HK-2 (cell line): ENCODE measurements around the gene UST.
"Not testable (repeated sequence)": the region's sequence is repeated elsewhere in the genome, so short reads cannot be mapped to it uniquely, and the experiment has no call there.

Experiments
- DNase-seq: peaks from one replicate; pipeline ENCODE4 v3.0.0-alpha.2; 2018; ENCODE audit not compliant: unreplicated experiment

Gene UST

GRCh38 chr6:149035766-149036165 lies 288.9 kb downstream of the UST start:
- no peak for DNase-seq

- DNase-seq, result no peak
These were observed 290.3 kb downstream of the UST start for GRCh38 chr6:149037051-149037671.

GRCh38 chr6:149039025-149039424 lies 292.2 kb downstream of the UST start:
- DNase-seq, result not testable (repeated sequence)

DNA sequence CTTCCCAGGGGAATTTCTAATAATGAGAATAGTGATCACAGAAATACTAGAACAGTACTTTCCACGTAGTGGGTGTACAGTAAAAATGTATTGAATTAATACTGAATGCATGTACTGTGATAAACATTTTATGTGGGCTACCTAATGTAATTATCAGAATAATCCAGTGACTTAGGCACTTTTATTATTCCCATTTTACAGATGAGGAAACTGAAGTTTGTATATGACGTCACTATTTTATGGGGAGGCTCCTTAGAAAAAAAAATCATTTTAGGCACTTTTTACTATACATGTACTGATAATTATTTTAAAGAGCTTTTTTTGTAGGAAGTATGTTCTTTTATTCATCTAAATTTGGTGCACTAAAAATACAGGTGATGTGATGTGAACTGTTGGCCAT lies 295.1 kb downstream of the UST start:
- DNase-seq, result no peak

DNA sequence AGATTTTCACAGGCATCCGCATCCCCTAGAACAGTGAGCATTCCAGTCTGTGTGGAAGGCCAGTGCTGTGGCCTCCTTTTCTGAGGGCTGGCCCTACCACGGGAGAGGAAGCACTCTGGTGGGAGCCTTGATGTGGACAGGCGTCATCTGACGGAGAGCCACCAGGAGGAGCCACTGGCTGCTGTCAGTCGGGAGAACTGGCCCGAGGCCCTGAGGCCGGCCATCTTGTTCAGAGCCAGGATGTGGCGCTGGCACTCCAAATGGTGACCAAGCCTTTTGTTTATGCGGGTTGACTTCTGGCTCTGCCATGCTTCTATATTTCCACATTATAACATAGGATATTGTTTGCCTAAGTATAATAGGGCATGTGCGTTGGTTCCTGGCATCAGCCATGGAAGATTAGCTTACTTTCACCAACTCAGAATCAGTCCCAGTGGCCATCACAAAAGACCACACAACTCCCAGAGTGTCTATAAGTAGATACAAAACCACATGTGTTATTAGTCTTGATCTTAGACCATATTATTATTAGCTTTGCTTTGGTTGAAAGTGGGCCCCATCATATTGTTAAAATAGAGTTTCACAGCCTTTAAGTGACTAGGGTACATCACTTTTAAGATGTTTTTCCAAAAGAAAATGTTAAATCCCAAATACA lies 296.8 kb downstream of the UST start:
- peak; percentile 40 for DNase-seq

- no peak for DNase-seq
These were observed 297.7 kb downstream of the UST start for GRCh38 chr6:149044528-149044927.

- DNase-seq, result no peak
These were observed 298.6 kb downstream of the UST start for GRCh38 chr6:149045404-149045803.

GRCh38 chr6:149046164-149046821 lies 299.5 kb downstream of the UST start:
- DNase-seq, result no peak

- DNase-seq, result no peak
These were observed 300.0 kb downstream of the UST start for GRCh38 chr6:149046822-149047246.

DNA sequence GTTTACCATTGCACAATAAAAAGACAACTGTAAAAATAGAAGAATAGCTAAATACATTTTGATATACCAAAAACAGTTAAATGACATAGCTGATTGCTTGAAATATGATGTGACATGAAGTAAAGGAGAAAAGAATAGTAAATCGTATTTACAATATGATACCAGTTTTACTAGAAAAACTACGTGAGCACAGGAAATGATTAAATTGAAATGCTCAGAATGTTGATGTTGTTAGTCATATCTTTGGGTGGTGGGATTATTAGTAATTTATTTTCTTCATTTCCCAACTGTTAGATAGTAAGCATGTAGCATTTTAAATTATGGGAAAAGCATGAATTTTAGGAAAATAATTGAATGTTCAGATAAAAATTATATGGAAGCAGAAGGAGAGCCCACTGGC lies 302.4 kb downstream of the UST start:
- no peak for DNase-seq

GRCh38 chr6:149050160-149050559 lies 303.3 kb downstream of the UST start:
- DNase-seq, result no peak

DNA sequence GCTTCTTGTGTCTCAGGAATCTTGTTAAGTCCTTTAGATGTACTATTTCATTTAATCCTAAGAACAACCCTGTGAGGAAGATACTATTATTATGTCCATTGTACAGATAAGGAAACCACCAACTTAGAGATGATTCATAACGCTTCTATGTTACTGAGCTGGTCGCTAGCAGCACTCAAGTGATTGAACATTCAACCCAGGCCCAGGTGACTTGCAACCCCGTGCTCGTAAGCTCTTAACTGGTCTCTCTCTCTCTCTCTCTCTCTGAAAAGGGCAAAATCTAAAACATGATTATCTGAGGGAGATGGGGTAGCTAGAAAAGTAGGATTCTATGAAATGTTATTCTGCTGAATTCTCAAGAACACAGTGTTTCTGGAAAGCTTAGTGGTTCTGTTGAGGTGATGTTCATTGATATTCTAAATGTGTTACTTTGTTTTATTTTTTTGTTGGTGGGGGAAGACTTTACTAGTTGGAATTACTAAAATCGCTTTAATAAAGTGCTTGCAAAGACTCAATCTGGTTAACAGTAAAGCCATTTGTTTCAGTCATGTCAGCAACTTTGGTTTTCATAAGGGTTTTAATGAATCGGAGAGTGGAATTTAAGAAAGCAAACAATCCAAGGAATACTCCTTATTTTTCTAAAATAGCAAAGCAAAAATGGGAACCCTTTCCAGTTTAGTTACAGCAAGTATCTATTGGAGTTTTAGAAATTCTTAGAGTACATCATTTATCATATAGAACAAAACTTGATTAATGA lies 305.7 kb downstream of the UST start:
- no peak for DNase-seq

- no peak for DNase-seq
These were observed 307.2 kb downstream of the UST start for GRCh38 chr6:149053848-149054558.

GRCh38 chr6:149054559-149055194 lies 307.8 kb downstream of the UST start:
- no peak for DNase-seq

DNA sequence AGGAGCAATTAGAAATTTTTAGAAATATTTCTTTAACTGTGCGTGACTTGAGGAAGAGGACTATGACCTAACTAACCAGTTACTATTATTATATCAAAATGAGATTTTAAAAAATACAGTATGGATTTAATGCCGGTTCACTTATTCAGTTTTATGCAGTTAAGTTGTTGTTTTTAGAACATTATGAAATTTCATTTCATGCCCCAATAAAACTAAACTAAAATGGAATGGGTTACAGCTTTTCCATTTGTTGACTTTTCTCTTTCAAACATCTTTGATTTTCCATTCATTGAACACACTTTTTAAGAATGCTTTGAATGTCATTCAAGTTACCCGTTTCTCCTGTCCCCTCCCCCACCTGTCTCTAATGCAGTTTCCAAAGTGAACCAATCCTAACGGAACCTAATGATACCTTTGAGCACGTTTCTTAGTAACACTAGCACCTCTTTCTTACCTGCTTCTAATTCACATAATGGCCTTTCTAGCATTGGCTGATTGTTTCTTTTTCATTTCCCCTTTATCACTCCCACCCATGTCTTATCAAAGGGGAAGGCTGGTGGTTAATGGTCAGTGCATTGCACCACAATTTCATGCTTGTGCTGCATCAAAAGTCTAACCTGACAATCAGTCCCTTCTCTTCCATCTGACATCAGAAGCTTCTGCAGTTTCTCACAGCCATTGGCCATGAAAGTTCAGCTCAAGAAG lies 308.5 kb downstream of the UST start:
- DNase-seq, result no peak

GRCh38 chr6:149056777-149057463 lies 310.1 kb downstream of the UST start:
- DNase-seq, result no peak

- DNase-seq, result no peak
These were observed 310.6 kb downstream of the UST start for GRCh38 chr6:149057464-149057840.

DNA sequence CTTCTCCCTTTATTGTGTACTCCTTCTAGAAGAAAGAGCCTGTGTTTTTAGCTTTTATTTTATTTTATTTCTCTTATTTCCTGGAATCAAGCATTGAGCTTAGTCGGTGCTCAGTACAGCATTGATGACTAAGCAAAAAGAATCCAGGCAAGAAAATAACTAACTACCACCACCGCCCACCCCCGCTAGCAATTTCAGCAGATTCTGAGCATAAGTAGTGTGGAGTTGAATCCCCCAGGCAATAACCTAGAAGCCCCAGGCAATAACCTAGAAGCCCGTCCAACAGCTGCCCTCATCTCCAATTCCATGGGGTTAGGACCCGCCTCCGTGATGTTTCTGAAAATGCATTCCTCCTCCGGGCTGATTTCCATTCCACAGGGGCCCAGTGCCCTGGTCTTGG lies 312.7 kb downstream of the UST start:
- DNase-seq, result no peak

- no peak for DNase-seq
These were observed 313.6 kb downstream of the UST start for GRCh38 chr6:149060300-149060984.
